NCI-H2107 treated with DMSO at 0.1 percent for 48 hours (cell line): ENCODE results near the gene PLXDC1.
A peak's percentile ranks its signal among the peaks of the same experiment; 100 is the strongest.

Experiments used
- DNase-seq: peaks from one replicate; lab custom pipeline; 2025; ENCODE audit not compliant: unreplicated experiment; lab: John Stamatoyannopoulos, UW

The PLXDC1 gene

GRCh38 chr17:39099663-39100286 lies 51.7 kb downstream of the PLXDC1 start:
- peak; percentile 23 for DNase-seq

- no peak for DNase-seq
Observed at GRCh38 chr17:39098588-39098987, 52.8 kb downstream of the PLXDC1 start.

- DNase-seq = no peak
Observed at GRCh38 chr17:39097537-39097936, 53.9 kb downstream of the PLXDC1 start.

GRCh38 chr17:39097150-39097519 lies 54.3 kb downstream of the PLXDC1 start:
- no peak for DNase-seq

- DNase-seq = peak; percentile 42
Observed at GRCh38 chr17:39096508-39097149, 54.8 kb downstream of the PLXDC1 start.

- no peak for DNase-seq
Observed at GRCh38 chr17:39095309-39095686, 56.1 kb downstream of the PLXDC1 start.

- no peak for DNase-seq
Observed at GRCh38 chr17:39094607-39095308, 56.7 kb downstream of the PLXDC1 start.

- DNase-seq = no peak
Observed at GRCh38 chr17:39092692-39093230, 58.7 kb downstream of the PLXDC1 start.

GRCh38 chr17:39090908-39091665 lies 60.4 kb downstream of the PLXDC1 start:
- no peak for DNase-seq

- DNase-seq = no peak
Observed at GRCh38 chr17:39090400-39090799, 61.0 kb downstream of the PLXDC1 start.

- no peak for DNase-seq
Observed at GRCh38 chr17:39084558-39084957, 66.9 kb downstream of the PLXDC1 start.

- no peak for DNase-seq
Observed at GRCh38 chr17:39083270-39083669, 68.2 kb downstream of the PLXDC1 start.

GRCh38 chr17:39082482-39082881 lies 69.0 kb downstream of the PLXDC1 start:
- DNase-seq = peak; percentile 21

GRCh38 chr17:39081851-39082250 lies 69.6 kb downstream of the PLXDC1 start:
- no peak for DNase-seq

- DNase-seq = no peak
Observed at GRCh38 chr17:39080421-39081078, 70.9 kb downstream of the PLXDC1 start.

GRCh38 chr17:39079836-39080235 lies 71.6 kb downstream of the PLXDC1 start:
- no peak for DNase-seq

GRCh38 chr17:39077866-39078265 lies 73.6 kb downstream of the PLXDC1 start:
- no peak for DNase-seq

- no peak for DNase-seq
Observed at GRCh38 chr17:39077252-39077651, 74.2 kb downstream of the PLXDC1 start.

- DNase-seq = no peak
Observed at GRCh38 chr17:39074676-39075075, 76.8 kb downstream of the PLXDC1 start.

GRCh38 chr17:39073916-39074315 lies 77.5 kb downstream of the PLXDC1 start:
- DNase-seq = no peak

- DNase-seq = no peak
Observed at GRCh38 chr17:39073353-39073752, 78.1 kb downstream of the PLXDC1 start.
